KG1 (cell line): ENCODE measurements around the gene GOLGA6L4.
"Not testable (repeated sequence)": the region's sequence is repeated elsewhere in the genome, so short reads cannot be mapped to it uniquely, and the experiment has no call there.

ENCODE experiments used
- DNase-seq: peaks from one replicate; lab custom pipeline; 2025; lab: John Stamatoyannopoulos, UW

GOLGA6L4 gene

GRCh38 chr15:84235573-84235972, at the start of gene GOLGA6L4:
GOLGA6L4 (plus strand) TSS chr15:84235773; CDS start chr15:84235835, 62 bp downstream.
- DNase-seq: not testable (repeated sequence)

- DNase-seq: not testable (repeated sequence)
Observed at GRCh38 chr15:84192982-84193381, 42.6 kb upstream of the GOLGA6L4 start.

DNA sequence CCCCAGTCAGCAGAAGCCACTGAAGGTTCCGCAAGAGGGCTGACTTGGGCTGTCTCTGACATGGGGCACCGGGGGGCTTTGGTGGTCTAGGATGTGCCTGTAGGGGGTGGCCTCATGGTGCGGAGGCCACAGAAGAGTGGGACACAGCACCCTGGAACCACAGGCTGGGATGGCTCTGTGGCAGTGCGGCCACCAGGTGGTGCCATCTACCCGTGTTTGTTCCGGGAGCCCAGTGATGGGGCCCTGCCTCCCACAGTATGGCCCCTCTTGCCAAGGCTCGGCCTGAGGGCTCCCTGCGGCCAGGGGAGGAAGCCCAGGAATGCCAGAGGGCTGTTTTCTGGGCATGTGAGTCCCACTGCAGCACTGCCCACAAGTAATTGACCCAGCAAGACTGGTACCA, 40.0 kb upstream of the GOLGA6L4 start:
- not testable (repeated sequence) for DNase-seq

GRCh38 chr15:84196530-84197188, 38.9 kb upstream of the GOLGA6L4 start:
- not testable (repeated sequence) for DNase-seq

DNA sequence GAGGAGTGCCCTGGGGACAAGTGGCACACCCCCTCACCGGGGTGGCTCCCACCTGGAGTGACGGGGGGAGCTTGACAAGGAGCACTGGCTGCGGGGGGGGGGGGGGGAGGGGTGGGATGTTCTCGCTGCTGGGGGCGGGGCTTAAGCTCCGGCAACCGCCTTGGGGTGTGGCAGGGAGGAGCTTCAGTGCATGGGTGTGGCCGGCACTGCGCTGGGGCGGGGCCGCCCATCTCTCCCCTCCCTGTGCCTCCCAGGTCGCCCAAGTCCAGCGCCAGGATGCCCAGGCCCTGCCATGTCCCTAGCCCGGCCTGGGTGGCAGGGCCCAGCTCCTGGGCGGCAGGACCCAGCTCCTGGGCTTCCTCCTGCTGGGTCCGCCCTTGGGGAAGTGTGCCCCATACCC, 35.7 kb upstream of the GOLGA6L4 start:
- DNase-seq: not testable (repeated sequence)

DNA sequence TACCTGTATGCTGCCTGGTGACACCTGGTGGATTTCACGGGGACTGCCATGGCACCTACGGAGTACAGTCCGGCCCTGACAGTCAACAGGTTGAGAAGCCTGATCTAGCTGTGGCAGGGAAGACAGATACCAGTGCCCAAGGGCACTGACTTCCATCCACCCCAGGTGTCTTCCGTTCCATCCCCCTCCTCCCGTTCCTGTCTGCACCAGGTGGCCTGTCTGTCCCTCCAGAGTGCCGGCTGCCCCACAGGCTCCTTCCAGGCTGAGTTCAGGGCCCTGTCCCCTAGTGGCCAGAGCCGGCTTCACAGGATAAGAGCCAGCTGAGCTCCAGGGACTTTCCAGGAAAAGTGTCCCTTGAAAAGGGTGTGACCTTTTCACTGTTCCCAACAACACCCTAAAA, 10.9 kb downstream of the GOLGA6L4 start:
- DNase-seq: not testable (repeated sequence)
